Measurements from ENCODE around the gene ALDH7A1.

Gene ALDH7A1

DNA sequence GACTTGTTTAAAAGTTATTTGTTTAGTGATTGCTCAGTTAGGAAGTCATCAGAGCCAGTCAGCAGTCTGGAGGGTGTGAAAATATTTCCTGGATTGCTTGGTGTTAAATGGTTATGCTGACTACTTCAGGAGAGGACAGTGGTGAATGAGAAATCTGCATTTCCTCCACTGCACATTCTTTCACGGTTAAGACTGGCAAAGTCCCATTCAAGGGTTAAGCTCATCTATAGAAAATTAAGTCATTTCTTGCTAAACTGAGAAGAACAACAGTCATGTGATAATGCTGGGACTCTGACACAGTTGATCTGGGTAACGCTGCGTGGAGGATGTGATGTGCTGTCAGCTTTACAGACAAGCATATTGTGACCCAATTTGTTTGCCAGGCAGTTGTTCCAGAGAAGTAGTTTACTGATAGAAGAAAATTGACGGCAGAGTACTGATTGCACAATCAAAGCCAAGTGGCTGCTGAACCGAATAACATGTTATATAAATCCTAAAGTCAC, 91.4 kb downstream of the ALDH7A1 start:
- no peak for DNase-seq

DNA sequence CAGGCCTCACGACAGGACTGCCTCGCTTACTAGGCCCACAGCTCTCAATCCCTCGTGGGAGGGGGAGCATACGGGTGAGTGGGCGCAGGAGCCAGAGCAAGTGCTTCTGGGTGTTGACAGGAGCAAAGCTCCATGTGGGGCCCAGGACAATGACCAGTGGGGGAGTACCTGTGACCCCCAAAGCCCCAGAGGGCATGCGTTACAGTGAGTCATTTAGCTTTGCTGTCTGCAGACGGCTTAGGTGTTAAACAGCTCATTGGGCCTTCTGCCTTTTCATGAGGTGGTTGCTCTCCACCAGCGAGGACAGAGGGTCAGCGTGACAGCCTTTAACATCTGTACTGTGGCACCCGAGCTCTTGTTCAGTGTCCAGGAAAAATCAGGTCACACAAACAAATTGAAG, 93.6 kb downstream of the ALDH7A1 start:
- no peak for DNase-seq

DNA sequence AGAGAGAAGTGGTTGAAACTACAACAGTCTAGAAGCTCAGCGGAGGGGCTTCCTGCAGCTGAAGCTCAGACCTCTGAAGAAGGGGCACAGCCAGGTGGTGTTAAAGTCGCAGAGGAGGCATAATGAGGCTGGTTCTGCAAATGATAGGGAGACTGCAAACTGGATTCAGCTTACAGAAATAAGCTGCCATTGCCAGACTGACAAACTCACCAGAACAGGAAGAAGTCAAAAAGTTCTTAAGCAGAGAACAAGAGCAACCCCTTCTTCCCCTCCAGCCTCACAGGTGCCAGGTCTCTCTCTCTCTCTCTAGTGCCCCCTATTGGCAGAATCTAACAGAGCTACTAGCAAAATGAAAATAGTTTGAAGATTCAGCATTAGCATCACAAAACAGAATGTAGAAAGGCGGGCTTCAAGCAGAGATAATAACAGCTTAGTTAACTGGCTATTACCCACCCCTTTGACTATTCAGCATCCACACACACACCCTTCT, 95.1 kb downstream of the ALDH7A1 start:
- no peak for DNase-seq

DNA sequence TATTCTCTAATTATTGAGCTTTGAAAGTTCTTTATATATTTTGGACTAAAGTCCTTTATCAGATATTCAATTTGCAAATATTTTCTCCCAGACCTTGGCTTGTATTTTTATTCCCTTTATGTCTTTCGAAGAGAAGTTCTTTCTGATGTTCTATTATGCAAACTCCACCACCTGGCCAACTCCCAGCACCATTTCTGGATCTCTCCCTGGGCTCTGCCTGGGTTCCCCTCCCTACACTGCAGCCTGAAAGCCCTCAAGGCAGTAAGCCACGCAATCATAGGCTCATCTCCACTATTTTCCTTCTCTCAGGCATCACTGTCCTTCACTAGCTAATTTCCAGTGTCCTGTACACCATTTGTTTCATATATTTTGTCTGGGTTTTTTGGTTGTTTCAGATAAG, 95.7 kb downstream of the ALDH7A1 start:
- no peak for DNase-seq

DNA sequence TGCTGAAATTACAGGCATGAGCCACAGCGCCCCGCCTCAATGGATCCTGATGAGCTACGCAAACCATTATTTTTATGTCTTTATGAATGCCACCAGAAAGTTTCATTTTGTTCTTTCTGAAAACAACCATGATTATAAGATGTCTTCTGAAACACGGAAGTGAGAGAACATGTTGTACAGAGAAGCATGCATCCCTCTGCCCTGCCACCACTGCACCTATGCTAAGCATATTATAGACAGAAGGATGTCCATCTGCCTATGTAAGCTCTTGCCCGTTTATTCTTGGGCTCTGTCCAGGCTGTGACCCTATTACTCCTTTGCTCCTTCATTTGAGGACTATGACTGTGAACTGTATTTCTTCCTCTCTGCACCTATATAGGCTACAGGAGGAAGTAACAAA, 97.5 kb downstream of the ALDH7A1 start:
- no peak for DNase-seq

DNA sequence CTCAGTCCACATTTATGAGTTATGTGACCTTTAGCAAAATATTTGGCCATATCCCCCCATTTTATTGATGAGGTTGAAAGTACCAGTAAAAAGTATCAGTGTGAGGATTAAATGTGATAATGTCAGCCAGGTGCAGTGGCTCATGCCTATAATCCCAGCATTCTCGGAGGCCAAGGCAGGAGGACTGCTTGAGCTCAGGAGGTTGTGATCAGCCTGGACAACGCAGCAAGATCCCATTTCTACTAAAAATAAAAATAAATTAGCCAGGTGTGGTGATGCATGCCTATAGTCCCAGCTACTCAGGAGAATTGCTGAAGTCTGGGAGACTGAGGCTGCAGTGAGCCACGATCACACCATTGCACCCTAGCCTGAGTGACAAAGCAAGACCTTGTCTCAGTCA, 100.6 kb downstream of the ALDH7A1 start:
- DNase-seq: no peak

DNA sequence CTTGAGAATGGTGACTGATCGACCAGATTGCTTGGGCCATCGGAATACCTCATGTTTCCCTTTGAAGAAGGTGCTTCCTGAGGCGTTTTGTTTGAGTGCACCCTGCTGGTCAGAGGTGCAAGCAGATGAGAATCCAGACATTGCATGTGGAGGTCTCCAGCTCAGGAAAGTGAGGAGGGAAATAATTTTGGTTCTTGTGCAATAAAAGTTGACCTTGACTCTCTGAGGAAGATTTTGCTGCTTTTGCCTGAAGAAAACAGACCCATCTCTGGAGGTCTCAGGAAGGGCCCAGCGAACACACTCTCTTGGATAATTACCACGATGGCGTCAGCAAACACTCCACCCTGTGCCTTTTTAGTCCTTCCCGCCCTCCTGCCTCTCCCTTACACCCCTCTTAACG, 102.1 kb downstream of the ALDH7A1 start:
- no peak for DNase-seq

DNA sequence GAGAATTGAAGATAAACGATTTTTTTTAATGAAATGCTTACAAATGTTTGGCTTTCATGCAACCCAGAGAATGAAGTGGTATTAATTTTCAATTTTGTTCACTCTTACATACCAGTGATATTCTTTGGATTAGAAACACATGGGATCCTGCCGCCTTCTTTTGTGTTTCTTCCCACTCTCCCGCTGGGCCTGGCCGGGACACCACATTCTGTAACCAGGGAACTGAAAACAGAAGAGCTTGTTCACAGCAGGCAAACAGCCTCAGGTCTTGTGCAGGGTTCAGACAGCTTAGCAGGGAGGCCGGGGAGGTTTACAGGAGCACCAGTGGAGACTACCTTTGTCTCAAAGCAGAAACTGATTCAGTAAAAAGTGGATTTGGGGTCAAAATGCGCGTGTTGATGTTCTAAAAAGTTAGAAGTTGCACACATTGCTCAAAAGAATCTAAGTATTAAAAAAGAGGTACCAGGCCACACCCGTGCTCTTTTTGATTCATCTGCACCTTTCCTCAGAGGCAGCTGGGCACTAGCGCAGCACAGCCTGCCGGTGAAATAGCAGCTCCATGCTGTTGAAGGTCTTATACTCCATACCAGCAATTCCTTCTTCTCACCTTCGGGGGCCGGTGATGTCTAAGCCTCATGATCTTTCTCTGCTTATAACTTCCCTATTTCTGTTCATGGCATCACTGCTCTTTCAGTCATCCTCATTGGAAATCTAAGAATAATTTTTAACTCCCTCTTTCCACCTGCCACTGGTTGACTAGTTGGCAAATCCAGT, 104.7 kb downstream of the ALDH7A1 start:
- no peak for DNase-seq

DNA sequence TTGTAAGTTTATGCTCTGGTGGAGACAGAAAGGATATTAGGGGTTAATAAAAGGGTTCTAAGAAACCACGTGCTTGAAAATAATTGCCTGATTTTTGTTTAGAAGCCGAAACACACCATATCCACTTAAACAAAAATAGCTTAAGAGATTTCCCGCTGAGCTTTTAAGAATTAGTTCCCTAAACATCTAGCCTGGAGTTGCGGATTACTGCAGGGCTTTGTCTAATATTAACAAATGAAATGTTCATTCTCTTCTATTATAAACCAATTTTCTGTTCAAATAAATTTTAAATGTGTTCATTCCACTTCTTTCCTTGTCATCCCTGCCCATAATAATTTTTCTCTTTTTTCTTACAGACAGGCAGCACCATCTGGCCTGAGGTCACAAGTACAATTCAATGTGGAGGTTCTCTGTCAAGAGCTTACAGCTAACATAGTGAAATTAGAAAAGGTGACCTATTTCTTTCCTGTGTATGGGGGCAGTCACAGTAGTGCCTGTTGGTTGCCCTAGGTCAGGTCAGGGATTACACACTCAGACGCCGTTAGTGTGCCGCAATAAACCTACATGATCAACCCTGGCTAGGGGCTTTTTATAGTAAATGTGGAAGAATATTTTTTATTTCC, 106.5 kb downstream of the ALDH7A1 start:
- no peak for DNase-seq

DNA sequence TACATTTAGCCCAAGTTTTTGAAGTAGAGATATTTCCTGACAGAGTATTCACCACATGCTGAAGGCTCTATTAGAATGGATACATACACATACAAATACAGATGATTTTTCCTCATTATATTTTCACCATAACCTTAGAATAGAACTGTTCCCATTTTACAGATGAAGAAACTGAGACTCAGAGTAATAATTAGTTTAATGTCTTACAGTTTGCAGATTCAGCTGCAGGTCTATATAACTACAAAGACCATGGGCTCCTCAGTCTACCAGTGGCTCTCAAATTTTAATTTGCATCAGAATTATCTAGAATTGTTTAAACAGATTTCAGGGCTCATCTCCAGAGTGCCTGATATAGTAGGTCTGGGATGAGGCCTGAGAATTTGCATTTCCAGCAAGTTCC, 107.4 kb downstream of the ALDH7A1 start:
- DNase-seq: no peak

DNA sequence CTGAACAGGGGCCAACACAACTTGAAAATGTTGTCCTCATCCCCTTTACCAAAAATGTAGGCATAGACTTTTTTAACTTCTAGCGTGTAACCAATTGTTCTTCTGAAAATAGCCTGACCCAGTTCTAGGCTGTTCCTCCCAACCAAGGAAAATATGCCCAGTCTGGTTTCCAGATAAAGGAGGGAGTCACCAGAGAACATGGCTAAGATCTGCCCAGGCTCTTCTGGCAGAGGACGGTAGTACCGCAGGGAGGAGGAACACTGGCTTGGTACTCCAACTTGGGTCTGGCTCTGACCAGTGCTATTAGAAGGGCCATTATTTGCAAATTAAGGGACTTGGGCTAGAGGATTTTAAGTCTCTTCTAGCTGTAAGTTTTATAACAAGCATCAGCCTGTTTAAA, 108.7 kb downstream of the ALDH7A1 start:
- no peak for DNase-seq

DNA sequence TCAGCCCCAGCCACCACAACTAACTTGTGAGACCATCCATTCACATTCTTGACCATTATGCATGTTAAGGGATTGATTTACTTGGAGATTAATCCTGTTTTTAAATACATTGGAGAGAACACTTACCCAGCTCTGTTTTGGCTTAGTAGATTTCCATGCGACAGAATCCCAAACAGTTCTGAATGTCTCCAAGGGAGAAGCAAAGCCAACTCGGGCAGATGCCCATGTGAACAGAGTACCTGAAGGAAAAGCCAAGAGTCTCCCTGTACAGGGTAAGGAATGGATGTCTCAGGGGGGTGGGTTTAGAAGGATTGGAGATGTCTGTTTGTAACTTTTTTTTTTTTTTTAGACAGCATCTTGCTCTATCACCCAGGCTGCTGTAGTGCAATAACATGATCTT, 110.8 kb downstream of the ALDH7A1 start:
- no peak for DNase-seq

DNA sequence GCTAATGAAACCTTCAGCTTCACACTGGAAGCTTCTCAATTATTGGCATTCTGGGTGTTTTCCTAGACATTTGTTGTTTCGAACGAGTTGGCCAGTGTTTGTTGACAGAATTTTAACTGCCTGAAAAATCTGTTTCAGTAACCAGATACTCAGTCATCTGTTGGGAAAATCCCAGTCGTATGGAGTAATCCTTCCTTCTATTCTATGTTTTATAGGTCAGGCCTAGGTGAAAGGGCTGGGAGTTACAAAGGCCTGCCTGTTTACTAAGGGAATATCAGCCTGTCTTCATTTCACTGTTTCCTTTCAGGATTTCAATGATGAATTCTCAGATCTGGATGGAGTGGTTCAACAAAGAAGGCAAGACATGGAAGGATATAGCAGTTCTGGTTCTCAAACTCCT, 111.9 kb downstream of the ALDH7A1 start:
- DNase-seq: no peak

DNA sequence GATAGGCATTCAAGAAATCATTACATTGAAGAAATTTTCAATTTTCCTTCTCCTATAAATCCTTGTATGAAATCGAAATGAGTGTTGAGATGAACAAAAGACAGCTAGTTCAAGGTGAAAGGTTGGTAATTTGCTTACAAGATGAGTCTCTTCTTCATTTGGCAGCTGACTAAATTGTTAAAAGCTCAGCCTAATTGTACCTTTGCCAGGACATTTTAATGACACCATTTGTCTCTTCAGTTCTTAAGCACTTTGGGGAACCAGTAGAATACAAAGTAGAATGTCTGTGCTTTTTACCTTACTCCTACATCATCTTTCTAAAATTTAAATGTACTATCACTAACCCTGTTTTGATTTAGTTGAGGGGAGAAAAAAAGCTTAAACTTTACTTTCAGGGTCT, 112.4 kb downstream of the ALDH7A1 start:
- DNase-seq: no peak

DNA sequence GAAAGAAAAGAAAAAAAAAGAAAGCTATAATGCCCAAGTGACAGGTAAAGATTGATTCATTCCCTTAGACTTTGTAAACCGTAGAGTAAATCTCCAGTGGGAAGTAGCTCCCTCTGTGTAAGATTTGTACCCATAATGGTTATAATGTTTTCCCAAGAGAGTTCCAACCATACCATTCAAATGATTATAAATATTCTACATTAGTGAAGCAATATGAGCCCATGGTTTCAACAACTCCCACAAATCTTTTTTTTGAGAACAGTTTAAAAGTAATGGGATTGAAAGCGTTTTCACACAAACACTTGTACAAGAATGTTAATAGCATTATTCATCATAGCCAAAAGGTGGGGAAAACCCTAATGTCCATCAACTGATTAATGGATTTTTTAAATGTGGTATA, 113.8 kb downstream of the ALDH7A1 start:
- no peak for DNase-seq

Measured in NCI-H1930 (cell line).